Lower leg skin (tissue), 4 donors: Measurements from ENCODE around the gene BAIAP2L2. TPM values are rescaled to one million over a fixed set of nuclear protein-coding genes. Genes with fewer than 3 reads are reported as not detected.
"Not testable (repeated sequence)": the region's sequence is repeated elsewhere in the genome, so short reads cannot be mapped to it uniquely, and the experiment has no call there.

Experiments used
- DNase-seq, 2 donors: peaks; one replicate each; pipeline ENCODE4 v3.0.0-alpha.2; 2019; ENCODE audit warnings: low spot score in 2 of 2
- H3K4me3 ChIP-seq: fragments of 200-600 bp; sonication (generic); 2 replicates; pipeline ENCODE4 v1.5.1; 2017; ENCODE audit warnings: mild to moderate bottlenecking, low read depth; ENCODE audit not compliant: poor library complexity, severe bottlenecking
- CTCF ChIP-seq, 3 donors: fragments of 450-650 bp; IDR thresholded peaks; one replicate each; pipeline ENCODE4 v1.5.1; 2016; ENCODE audit warnings: antibody characterized with exemption in 3 of 3, mild to moderate bottlenecking in 3 of 3, moderate library complexity in 2 of 3
- POLR2A ChIP-seq, 2 donors: fragments of 450-650 bp; IDR thresholded peaks; one replicate each; pipeline ENCODE4 v1.6.1; 2016 to 2017; ENCODE audit warnings: antibody characterized with exemption in 2 of 2, mild to moderate bottlenecking in 1 of 2, moderate library complexity in 1 of 2
- WGBS, 2 donors: methylation state at CpG; one replicate each; pipeline ENCODE4 v1.1.5; 2018; 5-methylcytosine and 5-hydroxymethylcytosine counted together
- intact Hi-C: fragments of 100-400 bp; cut with DNase I; formaldehyde crosslinking; loops from one replicate; pipeline ENCODE4 v1.15.0; 2023; ENCODE audit warnings: low total_unique reads
- total RNA-seq, 4 donors: library from RNA; depleted of rRNA; stranded (reverse); fragments of >200 nt; gene quantifications; one replicate each; pipeline ENCODE4 v1.1.0, GENCODE V29; 2016

Gene BAIAP2L2
- total RNA-seq, 4 donors from 2014 or later = 1.3 to 2.3 (median 2.1) TPM

- 76 to 78% methylated on average over 25 to 28 of the region's 28 CpGs for WGBS, 2 donors
- H3K4me3 ChIP-seq = no peak overlapping the region
- TF ChIP-seq CTCF (IDR thresholded peaks at IDR 0.05) (no peak), POLR2A (IDR thresholded peaks at IDR 0.05) (no peak)
- DNase-seq = no peak
- intact Hi-C loops = no loop called here
Measured at GRCh38 chr22:38120359-38121110, 10.1 kb upstream of the BAIAP2L2 start.

GRCh38 chr22:38118747-38119146 lies 8.3 kb upstream of the BAIAP2L2 start:
- WGBS, 2 donors = 94 to 97% methylated on average over 2 of the region's 2 CpGs
- not testable (repeated sequence) for H3K4me3 ChIP-seq, DNase-seq
- intact Hi-C loops = loop anchor here (10.0 kb wide), 1 partner anchor 96 kb away; no protein-coding TSS in a partner anchor

- intact Hi-C loops = loop anchor here (10.0 kb wide), 1 partner anchor 97 kb away; no protein-coding TSS in a partner anchor
- no peak for TF ChIP-seq CTCF (IDR thresholded peaks at IDR 0.05)
- TF ChIP-seq POLR2A (IDR thresholded peaks at IDR 0.05) = no peak
- WGBS, 2 donors = 83 to 86% methylated on average over 3 of the region's 3 CpGs
Measured at GRCh38 chr22:38118182-38118581, 7.7 kb upstream of the BAIAP2L2 start.

GRCh38 chr22:38117556-38117955 lies 7.1 kb upstream of the BAIAP2L2 start:
- WGBS, 2 donors = 94 to 96% methylated on average over 10 of the region's 10 CpGs
- not testable (repeated sequence) for DNase-seq, H3K4me3 ChIP-seq
- intact Hi-C loops = loop anchor here (10.0 kb wide), 1 partner anchor 97 kb away; no protein-coding TSS in a partner anchor

More at GRCh38 chr22:38118182-38118581, 7.7 kb upstream of the BAIAP2L2 start:
- DNase-seq = no peak
- no peak overlapping the region for H3K4me3 ChIP-seq

GRCh38 chr22:38115423-38116205 lies 5.1 kb upstream of the BAIAP2L2 start:
- no peak for DNase-seq
- WGBS, 2 donors = 94 to 97% methylated on average over 28 to 29 of the region's 31 CpGs
- TF ChIP-seq CTCF (IDR thresholded peaks at IDR 0.05) (no peak), POLR2A (IDR thresholded peaks at IDR 0.05) (no peak)
- no peak overlapping the region for H3K4me3 ChIP-seq
- intact Hi-C loops = loop anchor here (10.0 kb wide), 1 partner anchor 99 kb away; no protein-coding TSS in a partner anchor

- no peak for TF ChIP-seq POLR2A (IDR thresholded peaks at IDR 0.05)
- TF ChIP-seq CTCF (IDR thresholded peaks at IDR 0.05) = peak in 1 of 3 donors; percentile 88
- DNase-seq = peak; percentile 78 to 96
Measured at GRCh38 chr22:38114484-38115398, 4.3 kb upstream of the BAIAP2L2 start.

More at GRCh38 chr22:38114484-38115398, 4.3 kb upstream of the BAIAP2L2 start:
- intact Hi-C loops = loop anchor here (10.0 kb wide), 1 partner anchor 100 kb away; no protein-coding TSS in a partner anchor
- WGBS, 2 donors = 41 to 46% methylated on average over 24 to 28 of the region's 32 CpGs
- H3K4me3 ChIP-seq = no peak overlapping the region
